Measurements from ENCODE around the gene RALGAPA2.

The RALGAPA2 gene

DNA sequence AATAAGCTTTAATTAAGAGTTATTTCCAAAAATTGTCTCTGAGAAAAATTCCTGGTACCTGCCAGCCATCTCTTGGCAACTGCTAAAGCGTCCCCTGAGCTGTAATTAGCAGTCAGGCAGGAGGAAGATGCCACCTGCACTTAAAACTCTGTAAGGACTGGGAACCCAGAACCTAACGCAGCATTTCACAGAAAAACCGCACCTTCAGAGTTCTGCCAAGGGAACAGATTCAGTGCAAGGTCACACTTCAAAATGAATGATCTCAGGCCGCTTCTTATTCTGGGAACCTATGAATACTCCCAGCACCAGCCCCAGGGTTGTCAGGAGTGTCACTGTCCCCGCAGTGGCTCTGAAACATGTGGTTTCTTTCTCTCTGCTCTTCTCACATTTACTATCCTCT is 307.8 kb downstream of the RALGAPA2 start:
- DNase-seq (ENCODE audit: low read depth in 2 of 2), result no peak

DNA sequence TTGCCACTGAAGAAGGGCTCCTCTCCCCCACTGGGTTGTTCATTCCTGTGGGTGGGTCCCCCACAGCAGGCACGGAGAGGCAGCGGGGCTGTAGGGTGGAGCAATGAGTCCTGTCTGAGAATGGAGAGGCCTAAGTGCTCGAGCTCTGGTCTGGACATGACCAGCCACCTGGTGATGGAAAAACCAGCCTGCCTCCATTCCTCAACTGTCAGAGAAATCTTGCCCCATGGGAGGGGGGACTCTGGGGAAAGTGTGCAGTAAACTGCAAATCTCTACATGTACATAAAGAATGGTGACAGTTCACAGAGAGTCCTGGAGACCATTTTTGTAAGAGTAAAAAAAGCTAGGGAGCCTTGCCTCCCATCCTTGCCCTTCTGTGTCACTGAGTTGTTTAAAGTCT is 310.5 kb downstream of the RALGAPA2 start:
- no peak for DNase-seq (ENCODE audit: low read depth in 2 of 2)

DNA sequence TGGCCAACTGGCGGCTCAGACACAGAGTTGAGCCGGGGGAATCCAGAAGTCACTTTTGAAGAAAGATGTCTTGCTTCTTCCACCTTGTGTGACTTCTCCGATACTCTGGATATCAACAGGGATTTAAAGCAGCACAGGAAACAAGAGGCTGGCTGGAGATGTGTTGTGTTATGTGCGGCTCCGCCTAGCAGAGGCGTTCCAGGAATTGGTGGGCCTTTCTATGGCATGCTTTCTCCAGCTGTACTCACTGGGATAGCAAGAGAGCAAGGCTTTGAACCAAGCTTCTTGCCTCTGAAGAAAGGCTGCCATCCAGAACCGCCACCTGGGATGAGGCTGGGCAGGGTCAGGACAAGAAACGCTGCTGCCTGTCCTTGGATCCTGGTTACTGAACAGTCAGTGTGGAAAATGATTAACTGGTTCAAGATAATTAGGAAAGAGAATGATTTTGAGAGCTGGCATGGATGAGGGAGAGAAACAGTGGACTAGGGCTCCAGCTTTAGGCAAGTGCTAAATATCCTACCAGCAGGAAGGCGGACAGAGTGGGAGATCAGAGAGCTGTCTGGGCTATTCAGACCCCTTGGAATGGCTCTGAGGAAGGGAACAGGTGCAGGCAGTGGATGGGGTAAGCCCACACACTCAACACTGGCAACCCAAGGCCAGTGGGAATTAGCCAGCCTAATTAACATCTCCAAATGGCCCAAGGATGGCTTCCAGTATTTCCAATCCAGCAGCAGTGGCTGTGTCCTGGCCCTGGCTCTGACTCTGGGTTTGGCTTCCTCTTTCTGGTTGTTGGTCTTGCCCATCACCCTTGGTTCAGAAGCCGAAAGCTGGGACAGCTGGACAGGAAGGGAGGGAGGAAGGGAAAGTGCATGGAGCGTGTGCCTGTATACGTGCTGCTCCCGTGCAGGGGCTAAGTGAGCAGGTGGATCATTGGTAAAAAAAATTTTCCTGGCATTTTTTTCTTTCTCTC is 312.6 kb downstream of the RALGAPA2 start:
- DNase-seq (ENCODE audit: low read depth in 2 of 2), result no peak

DNA sequence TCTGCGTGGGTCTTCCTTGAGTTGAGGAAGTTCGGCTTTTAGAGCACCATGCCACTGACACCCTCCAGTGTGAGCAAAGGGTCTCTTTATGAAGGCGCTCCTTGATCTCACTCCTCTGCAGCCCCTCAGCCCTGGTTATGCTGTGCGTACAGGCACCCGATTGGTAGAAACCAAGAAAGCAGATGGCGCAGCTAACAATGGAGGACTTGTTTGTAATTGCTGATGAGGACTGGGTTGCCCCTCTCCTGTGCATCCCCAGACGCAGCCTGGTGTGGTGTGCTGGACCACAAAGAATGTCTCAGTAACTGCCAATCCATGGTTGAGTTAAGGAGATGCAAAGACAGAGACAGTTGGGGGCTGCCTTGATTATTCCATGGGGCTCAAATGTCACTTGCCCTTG is 314.3 kb downstream of the RALGAPA2 start:
- no peak for DNase-seq (ENCODE audit: low read depth in 2 of 2)

DNA sequence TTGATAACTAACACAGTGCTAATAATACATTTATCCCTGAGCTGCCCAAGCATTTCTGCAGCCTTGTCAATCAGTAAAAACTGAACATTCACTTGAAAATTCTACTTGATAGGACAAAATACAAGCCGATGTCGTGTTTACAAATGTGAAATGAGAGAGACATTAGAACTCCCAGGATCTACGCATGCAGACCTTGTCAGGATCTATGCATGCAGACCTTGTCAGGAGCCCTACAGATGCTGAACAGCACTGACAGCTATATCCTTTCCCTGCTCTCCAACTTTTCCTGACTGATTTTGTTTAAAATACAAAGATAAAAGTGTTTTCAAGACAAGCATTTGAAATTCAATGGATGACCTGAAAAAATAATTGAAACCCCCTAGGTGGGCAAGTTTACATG is 315.6 kb downstream of the RALGAPA2 start:
- no peak for DNase-seq (ENCODE audit: low read depth in 2 of 2)

DNA sequence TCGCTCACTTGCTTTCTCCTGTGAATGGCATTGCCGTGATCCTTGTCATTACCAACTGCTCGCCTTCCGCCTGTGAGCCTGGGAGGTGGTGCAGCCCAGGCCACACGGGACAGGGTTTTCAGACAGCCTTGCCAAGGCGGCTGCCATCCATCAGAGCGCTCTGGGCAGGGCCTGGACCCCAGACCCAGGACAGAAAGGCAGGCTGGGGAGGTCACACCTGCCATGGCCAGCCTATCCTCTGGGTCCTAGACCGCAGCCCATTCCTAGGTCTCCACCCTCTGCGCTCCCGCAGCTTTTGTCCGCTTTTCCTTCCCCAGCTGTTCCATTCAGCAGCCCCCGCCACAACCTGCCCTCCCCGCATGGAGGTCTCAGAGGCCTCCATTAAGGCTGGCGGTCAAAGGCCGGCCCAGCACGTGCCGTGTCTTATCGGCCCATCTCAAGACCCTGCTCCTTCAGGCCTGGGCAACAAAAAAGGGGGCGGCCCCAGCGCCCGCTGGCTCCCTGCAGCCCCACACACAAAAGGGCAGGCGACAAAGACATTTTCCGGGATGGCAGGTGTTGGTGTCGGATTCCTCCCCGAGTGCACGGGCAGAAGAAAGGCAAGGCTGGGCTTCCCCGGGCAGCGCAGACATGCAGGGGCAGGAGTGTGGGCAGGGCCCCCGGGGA is 316.4 kb downstream of the RALGAPA2 start:
- DNase-seq (ENCODE audit: low read depth in 2 of 2), result no peak

DNA sequence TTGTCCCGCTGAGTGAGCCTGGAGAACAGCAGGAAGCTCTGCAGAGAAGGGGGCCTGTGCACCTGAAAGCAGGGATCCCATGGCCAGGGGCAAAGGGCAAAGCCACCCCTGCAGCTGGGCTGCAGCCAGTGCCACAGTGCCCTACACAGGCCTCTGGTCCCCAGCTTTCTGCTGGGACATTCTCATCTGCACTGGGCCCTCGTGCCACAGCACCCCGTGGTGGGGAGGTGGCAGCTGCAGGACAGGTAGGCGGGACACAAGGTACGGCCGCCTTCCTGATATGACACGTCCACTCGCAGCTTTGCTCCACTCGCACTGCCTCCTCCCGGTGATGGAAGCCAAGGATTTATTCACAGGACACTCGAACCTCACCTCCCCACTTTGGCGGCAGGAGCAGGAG is 317.4 kb downstream of the RALGAPA2 start:
- DNase-seq (ENCODE audit: low read depth in 2 of 2), result no peak

DNA sequence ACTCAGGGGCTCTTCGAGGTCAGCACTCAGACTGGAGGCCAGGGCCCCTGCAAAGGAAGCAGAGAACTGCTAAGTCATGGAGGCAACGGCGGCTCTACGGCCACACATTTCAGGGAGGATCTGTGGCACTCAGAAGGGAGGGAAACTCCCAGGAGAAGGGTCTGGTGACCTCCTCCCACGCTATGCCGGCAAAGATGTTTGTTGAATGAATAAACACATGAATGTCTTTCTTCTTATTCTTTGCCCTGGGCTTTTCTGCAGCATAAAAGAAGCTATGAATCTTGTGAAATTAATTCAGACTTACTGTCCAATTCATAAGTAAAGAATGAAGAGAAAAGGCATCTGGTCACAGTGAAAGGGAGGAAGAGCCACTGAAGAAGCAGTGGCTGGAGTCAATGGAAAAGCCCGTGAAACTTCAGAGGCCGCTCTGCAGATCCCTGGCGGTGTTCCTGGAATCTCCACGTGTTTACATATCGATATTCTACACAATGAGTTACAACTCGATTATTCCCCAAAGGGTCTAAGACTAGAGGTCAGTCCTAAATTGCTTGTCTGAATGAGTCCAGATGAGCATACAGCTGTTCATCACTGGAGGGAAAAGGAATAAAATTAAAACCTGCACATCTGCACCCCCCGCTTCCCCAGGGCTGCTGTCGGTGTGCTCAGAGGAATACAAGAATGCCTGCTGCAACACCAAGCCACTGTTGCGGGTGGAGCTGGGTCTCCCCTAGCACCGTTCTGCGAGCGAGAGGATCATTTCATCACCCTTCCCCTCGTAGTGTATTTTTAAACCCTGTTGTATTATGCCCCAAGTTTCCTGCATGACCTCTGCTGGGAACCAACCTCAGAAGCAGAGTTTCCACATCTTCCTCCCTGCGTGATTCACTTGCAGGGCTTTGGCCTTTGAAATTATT is 319.0 kb downstream of the RALGAPA2 start:
- no peak for DNase-seq (ENCODE audit: low read depth in 2 of 2)

DNA sequence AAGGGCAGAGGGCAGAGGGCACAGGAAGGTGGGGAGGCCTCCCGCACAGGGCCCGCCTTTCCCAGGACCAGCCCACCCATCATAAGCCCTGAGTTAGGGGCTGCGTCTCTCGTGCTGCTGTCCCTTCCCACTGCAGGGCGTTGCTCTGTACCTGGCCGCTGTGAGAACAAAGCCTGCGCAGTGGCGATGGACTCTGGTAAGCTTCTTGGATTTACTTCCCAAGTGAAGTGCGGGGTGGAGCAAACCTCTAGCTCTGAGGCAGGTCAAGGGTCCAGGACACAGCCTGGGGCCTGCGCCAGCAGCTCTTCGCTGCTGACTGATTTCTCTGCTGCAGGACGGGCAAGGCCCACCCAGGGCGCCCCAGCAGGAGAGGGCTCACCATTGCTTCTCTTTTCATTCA is 320.7 kb downstream of the RALGAPA2 start:
- no peak for DNase-seq (ENCODE audit: low read depth in 2 of 2)

DNA sequence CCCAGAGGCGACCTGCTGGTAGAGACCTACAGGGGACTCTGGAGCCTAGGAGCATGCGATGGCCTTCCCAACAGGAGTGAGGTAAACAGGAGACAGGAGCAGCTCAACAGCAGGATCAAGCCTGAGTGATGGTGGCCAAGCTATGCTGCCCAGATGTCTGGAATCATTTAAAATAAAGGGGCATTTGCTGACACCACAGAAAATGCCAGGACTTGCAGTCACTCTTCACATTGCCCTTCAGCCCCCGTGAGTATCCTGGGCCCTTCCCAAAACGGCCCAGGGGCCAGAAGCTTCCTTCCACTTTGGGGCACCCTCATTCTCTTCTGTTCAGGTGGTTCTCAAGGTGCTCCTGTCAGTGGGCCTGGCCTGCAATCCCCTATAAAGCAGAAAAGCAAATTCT is 321.3 kb downstream of the RALGAPA2 start:
- no peak for DNase-seq (ENCODE audit: low read depth in 2 of 2)

DNA sequence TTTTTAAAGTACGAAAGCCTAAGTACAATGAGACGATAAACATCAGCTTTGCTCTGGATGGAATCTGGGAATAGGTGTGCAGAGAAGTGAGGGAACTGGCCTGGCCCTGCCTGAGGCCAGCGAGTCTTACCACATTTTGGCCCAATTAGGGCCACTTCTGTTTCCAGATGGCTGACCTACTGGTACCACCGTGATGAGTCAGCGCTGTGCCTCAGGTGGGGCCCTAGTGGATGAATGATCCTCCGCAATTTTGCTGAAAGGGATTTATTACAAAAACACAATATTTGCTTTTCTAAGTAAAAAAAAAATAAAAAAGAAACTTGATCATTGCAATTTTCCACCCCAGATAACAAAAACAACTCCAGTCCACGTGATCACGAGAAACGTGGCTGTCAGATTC is 322.1 kb downstream of the RALGAPA2 start:
- no peak for DNase-seq (ENCODE audit: low read depth in 2 of 2)

DNA sequence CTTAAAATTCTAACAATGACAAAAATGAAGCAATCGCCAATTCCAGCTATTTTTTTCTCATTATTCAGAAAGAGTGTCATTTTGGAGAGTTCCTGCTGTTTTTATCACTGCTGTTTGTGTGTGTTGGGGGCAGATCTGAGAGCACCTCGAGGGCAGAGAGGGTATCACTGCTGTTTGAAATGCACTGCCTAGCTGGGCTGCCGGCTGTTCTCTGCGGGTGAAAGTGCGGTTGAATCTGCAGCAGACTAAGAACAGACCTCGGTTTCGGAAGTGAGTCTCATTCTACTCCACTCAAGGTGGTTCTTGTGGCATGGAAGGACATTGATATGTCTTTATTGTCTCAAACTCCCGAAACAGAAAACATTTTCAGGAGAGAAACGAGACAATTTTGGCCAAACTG is 326.3 kb downstream of the RALGAPA2 start:
- DNase-seq (ENCODE audit: low read depth in 2 of 2), result no peak

DNA sequence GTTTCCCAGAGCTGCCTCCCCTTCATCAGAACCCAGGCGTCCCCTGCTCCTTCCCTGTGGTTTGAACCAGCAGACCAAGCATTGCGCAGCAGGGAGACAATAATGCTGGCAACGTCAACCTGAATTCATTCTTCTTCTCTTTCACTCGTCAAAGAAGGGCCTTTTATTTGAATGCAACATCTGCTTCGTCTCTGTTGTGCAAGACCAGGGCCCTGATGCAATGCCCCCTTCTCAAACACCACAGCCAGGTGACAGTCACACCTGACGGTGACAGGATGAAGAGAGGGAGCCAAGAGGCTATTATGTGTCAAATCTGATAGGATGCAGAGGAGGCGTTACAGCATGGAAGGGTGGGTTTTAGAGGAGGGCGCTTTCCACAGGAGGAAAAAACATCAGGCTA is 336.6 kb downstream of the RALGAPA2 start:
- no peak for DNase-seq (ENCODE audit: low read depth in 2 of 2)

DNA sequence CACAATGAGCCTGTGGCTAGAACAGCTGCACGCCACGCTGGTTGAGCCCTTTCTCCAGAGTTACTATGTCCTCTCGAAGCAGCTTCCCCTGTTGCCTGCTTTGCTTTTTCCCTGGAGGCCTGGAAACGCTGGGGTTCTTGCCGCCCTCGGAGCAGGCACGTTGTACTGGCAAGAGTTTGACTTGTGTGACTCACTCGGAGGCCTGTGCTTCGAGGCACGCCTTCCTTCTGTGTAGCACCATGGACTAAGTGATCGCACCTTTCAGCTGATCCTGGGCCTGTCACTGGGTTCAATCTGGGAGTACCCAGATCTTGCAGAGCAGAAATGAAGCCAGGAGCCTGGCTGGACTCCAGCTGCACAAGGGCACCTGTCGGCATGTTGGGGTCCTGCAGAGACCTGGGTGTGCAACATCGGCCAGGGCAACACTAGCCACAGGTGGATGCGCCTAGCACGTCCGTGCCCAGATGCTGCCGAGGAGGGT is 339.3 kb downstream of the RALGAPA2 start:
- no peak for DNase-seq (ENCODE audit: low read depth in 2 of 2)

DNA sequence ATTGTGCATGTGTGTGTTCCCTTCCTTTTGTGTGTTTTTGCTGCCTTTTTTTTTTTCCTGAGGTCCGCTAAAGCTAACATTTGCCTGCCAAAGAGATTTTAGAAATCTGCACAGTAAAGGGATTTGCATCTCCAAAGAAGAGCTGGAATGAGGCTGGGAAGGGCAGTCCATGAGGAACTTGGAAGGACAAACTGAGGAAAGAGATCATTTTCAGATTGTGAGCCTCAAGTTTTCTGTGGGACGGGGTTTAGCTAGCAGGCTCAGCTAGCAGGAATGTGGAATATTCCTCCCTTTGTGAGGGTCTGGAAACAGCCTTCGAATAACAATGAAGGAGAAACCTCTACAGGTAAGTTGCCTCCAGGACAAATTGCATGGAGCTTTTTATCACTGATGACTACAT is 340.8 kb downstream of the RALGAPA2 start:
- no peak for DNase-seq (ENCODE audit: low read depth in 2 of 2)

DNA sequence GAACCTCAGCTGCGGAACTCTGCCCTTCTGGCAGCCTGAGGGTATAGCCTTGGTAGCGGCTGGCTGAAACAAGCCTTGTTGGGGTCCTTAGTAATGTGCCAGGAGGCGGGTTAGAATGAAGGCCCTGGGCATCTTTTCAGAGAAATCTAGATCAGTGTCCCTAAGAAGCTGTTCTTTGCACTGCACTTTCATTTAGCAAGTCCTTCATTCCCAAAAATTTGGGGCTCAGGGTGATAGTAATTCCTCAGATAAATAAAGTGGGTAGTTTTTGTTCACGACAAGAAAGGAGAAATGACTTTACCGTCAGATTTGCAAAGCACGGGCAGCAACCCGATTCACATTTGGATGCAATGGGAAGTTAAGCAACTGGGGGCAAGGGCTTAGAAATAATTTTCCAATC is 341.4 kb downstream of the RALGAPA2 start:
- DNase-seq (ENCODE audit: low read depth in 2 of 2), result no peak

DNA sequence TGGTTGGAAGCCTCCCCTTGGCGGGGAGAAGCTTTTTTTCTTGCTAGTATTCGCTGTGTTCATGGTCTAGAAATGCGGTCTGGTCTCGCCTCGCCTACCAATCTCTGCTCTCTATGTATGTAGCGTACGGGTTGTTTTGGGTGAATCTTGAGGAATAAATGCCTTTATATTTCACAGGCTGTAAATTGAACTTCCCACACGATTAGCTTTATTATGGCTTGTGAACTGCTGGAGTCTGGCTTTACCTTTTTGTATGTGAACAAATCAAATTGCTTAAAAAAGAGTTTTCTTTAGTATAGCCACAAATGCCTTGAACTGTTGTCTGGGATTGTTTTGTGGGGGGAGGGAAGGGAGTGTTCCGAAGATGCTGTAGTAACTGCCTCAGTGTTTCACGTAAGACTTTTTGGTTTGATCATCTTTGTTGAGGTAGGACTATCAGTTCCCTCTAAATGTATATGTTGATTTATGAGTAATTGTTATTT is 342.3 kb downstream of the RALGAPA2 start:
- DNase-seq (ENCODE audit: low read depth in 2 of 2), result no peak

DNA sequence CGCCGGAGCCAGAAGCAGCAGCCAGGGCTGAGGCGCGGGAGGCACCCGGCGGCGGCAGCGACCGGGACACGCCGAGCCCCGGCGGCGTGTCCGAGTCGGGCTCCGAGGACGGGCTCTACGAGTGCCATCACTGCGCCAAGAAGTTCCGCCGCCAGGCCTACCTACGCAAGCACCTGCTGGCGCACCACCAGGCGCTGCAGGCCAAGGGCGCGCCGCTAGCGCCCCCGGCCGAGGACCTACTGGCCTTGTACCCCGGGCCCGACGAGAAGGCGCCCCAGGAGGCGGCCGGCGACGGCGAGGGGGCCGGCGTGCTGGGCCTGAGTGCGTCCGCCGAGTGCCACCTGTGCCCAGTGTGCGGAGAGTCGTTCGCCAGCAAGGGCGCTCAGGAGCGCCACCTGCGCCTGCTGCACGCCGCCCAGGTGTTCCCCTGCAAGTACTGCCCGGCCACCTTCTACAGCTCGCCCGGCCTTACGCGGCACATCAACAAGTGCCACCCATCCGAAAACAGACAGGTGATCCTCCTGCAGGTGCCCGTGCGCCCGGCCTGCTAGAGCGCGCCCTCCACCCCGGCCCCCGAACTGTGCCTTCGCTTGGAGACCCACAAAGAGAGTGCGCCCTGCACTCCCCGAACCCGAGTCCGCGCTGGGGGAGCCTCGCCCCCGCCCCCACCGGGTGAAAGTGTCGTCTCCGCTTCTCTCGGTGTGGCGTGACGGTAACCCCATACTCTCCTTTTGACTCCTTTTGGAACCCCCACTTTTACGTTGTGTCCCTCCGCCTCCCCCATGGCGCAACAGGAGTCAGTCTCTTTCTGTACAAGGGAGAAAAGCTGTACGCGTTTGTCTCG is 343.0 kb downstream of the RALGAPA2 start:
- DNase-seq (ENCODE audit: low read depth in 2 of 2), result no peak

DNA sequence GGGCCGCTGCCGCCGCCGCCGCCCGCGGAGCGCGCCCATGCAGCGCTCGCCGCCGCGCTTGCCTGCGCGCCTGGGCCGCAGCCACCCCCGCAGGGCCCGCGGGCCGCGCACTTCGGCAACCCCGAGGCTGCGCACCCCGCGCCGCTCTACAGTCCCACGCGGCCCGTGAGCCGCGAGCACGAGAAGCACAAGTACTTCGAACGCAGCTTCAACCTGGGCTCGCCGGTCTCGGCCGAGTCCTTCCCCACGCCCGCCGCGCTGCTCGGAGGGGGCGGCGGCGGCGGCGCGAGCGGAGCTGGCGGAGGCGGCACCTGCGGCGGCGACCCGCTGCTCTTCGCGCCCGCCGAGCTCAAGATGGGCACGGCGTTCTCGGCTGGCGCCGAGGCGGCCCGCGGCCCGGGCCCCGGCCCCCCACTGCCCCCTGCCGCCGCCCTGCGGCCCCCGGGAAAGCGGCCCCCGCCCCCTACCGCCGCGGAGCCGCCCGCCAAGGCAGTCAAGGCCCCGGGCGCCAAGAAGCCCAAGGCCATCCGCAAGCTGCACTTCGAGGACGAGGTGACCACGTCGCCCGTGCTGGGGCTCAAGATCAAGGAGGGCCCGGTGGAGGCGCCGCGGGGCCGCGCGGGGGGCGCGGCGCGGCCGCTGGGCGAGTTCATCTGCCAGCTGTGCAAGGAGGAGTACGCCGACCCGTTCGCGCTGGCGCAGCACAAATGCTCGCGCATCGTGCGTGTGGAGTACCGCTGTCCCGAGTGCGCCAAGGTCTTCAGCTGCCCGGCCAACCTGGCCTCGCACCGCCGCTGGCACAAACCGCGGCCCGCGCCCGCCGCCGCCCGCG is 343.8 kb downstream of the RALGAPA2 start:
- no peak for DNase-seq (ENCODE audit: low read depth in 2 of 2)
